B cell (primary cell): ENCODE results near the gene TSC22D1.
"Not testable (repeated sequence)": the region's sequence is repeated elsewhere in the genome, so short reads cannot be mapped to it uniquely, and the experiment has no call there.

Experiments
- CTCF ChIP-seq: fragments of 200-600 bp; IDR thresholded peaks from one replicate; pipeline ENCODE4 v1.8.0; 2022; ENCODE audit warnings: antibody characterized with exemption, mild to moderate bottlenecking
- EZH2 ChIP-seq: IDR thresholded peaks from 2 replicates; pipeline ENCODE4 v1.6.1; 2012; ENCODE audit warnings: borderline replicate concordance, low read depth, mild to moderate bottlenecking, moderate library complexity, low read length; ENCODE audit not compliant: insufficient read depth, poor library complexity, severe bottlenecking

DNA sequence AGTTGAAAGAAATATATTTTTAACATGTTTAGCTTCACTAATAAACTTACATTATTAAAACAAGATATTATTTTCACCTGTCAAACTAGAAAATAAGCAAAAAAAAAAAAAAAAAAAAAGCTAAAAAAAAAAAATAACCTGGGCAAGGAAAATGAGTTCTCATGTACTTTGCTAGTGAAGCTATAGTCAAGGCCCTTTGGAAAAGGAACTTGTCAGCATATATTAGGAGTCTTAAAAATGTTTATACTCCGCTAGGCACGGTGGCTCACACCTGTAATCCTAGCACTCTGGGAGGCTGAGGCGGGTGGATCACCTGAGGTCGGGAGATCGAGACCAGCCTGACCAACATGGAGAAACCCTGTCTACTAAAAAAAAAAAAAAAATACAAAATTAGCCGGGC lies 66.3 kb downstream of the TSC22D1 start:
- not testable (repeated sequence) for TF ChIP-seq EZH2, CTCF
